Suprapubic skin (tissue), 4 donors: ENCODE results near the gene SLC30A1. TPM values are rescaled to one million over a fixed set of nuclear protein-coding genes. Genes with fewer than 3 reads are reported as not detected.

Experiments used
- DNase-seq, 2 donors: peaks; one replicate each; pipeline ENCODE4 v3.0.0-alpha.2; 2019; ENCODE audit warnings: low spot score in 2 of 2
- H3K27ac ChIP-seq: fragments of 200-600 bp; sonication (generic); one replicate; pipeline ENCODE4 v1.5.1; 2019
- H3K27me3 ChIP-seq: fragments of 200-600 bp; sonication (generic); one replicate; pipeline ENCODE4 v1.5.1; 2019
- H3K36me3 ChIP-seq: fragments of 200-600 bp; sonication (generic); one replicate; pipeline ENCODE4 v1.5.1; 2019
- H3K4me1 ChIP-seq: fragments of 200-600 bp; sonication (generic); one replicate; pipeline ENCODE4 v1.5.1; 2019
- H3K4me3 ChIP-seq: fragments of 200-600 bp; sonication (generic); one replicate; pipeline ENCODE4 v1.5.1; 2019; ENCODE audit warnings: mild to moderate bottlenecking
- H3K9me3 ChIP-seq: fragments of 200-600 bp; sonication (generic); one replicate; pipeline ENCODE4 v1.5.1; 2019
- EP300 ChIP-seq: sonication (generic); formaldehyde crosslinking; IDR thresholded peaks from one replicate; pipeline ENCODE4 v1.6.1; 2017; ENCODE audit warnings: antibody characterized with exemption
- POLR2A ChIP-seq, 2 donors: fragments of 450-650 bp; IDR thresholded peaks; one replicate each; pipeline ENCODE4 v1.6.1; 2017; ENCODE audit warnings: antibody characterized with exemption in 2 of 2, mild to moderate bottlenecking in 2 of 2, moderate library complexity in 2 of 2
- POLR2AphosphoS5 ChIP-seq, 3 donors: sonication (generic); formaldehyde crosslinking; IDR thresholded peaks; one replicate each; pipeline ENCODE4 v1.6.1; 2017; ENCODE audit warnings: antibody characterized with exemption in 3 of 3
- WGBS: methylation state at CpG from one replicate; pipeline ENCODE4 v1.1.5; 2018; 5-methylcytosine and 5-hydroxymethylcytosine counted together
- total RNA-seq, 4 donors: library from RNA; depleted of rRNA; stranded (reverse); fragments of >200 nt; gene quantifications; one replicate each; pipeline ENCODE4 v1.1.0, GENCODE V29; 2016
- TF ChIP-seq, protein P1 (sequence below), 2 donors: fragments of 200-600 bp in 1 of 2; fragments of 450-650 bp in 1 of 2; sonication (generic) in 1 of 2; IDR thresholded peaks; one replicate each; pipeline ENCODE4 v1.5.1; 2016 to 2019; ENCODE audit warnings: antibody characterized with exemption in 2 of 2, mild to moderate bottlenecking in 1 of 2, moderate library complexity in 1 of 2

Gene SLC30A1
- total RNA-seq, 4 donors from 2014 or later: 8.9 to 42.5 (median 29.8) TPM

DNA sequence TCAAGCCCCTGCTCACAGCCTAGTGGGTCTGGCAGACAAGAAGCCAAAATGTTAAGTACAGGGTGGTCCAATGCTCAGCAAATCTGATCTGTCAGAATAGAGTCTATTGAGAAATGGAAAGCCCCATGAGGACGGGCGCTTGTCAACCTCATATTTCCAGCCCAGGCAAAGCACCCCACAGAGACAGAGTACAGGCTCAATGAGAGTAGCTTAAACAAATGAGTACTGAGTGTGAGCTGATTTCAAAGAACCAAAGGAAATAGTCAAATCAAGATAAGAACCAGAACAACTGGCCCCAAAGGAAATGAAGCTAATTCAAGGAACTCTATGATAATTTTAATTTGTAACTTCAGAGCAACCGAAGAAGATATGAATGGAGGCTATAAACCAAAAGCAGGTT is 44.6 kb upstream of the SLC30A1 start:
- WGBS: 83% methylated on average over 3 of the region's 3 CpGs
- Histone ChIP-seq H3K4me3 (no peak overlapping the region), H3K9me3 (no peaks in the 10 kb centered on the region), H3K27ac (no peak overlapping the region), H3K36me3 (no peaks in the 10 kb centered on the region), H3K4me1 (no peaks in the 10 kb centered on the region), H3K27me3 (no peaks in the 10 kb centered on the region)
- no peak for DNase-seq
- TF ChIP-seq POLR2AphosphoS5 (IDR thresholded peaks at IDR 0.05) (no peak), POLR2A (IDR thresholded peaks at IDR 0.05) (no peak), EP300 (no peak)
- TF ChIP-seq, protein P1, sequence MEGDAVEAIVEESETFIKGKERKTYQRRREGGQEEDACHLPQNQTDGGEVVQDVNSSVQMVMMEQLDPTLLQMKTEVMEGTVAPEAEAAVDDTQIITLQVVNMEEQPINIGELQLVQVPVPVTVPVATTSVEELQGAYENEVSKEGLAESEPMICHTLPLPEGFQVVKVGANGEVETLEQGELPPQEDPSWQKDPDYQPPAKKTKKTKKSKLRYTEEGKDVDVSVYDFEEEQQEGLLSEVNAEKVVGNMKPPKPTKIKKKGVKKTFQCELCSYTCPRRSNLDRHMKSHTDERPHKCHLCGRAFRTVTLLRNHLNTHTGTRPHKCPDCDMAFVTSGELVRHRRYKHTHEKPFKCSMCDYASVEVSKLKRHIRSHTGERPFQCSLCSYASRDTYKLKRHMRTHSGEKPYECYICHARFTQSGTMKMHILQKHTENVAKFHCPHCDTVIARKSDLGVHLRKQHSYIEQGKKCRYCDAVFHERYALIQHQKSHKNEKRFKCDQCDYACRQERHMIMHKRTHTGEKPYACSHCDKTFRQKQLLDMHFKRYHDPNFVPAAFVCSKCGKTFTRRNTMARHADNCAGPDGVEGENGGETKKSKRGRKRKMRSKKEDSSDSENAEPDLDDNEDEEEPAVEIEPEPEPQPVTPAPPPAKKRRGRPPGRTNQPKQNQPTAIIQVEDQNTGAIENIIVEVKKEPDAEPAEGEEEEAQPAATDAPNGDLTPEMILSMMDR (IDR thresholded peaks at IDR 0.05): no peak

DNA sequence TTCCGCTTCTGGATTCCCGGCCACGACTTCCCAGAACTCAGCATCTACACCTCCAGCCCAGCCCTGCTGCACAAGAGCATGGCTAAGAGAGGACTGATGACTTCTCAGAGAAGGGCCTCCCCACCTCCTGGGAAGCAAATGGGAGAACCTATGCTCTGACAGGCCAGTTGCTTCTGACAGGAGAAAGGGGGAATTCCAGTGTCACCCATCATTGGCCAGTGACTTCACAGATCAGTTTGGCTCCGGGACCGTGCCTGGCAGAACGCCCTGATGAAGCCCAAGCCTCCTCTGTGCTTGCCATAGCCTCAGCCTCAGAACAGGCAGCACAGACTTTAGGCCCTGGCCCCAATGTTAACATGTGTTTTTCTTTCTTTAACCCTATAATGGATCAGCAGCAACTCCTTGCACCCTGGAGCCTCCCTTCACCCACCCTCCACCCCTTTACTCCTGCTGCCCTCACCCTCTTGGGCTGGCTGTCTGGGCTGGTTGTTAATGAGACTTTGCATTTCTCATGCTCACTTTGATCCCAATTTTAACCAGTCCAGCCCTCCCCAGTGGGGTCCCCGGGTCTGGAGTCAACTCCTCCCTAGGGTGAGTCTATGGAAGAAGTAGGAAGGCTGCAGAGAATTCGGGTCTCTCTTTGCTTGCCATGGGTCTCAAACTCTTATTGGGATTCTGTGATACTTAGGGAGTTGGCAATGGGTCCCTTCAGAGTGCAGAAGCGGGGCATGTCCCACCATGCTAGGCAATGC is 42.7 kb upstream of the SLC30A1 start:
- DNase-seq: no peak

DNA sequence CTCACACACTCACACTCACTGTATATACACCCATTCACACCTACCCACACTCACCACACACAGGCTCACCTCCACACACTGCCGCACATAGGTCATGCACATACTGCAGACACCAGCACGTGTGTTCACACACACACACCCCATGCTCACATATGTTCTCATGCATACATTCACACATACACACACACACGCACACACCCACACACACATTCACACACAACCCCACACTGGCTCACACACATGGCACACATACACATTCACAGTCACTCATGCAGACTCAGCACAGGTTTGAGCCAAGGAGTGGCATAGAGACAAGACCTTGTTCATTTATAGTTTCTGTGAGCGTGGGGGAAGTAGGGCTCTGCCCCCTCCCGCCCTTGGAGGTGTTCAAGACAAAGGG is 41.1 kb upstream of the SLC30A1 start:
- H3K9me3 ChIP-seq: no peaks in the 10 kb centered on the region
- H3K36me3 ChIP-seq: no peaks in the 10 kb centered on the region
- WGBS: 100% methylated on average over 3 of the region's 5 CpGs
- no peak overlapping the region for H3K4me3 ChIP-seq
- H3K27me3 ChIP-seq: no peaks in the 10 kb centered on the region
- no peak overlapping the region for H3K27ac ChIP-seq
- TF ChIP-seq POLR2A (IDR thresholded peaks at IDR 0.05) (no peak), EP300 (no peak), POLR2AphosphoS5 (IDR thresholded peaks at IDR 0.05) (no peak)
- TF ChIP-seq, protein P1 (IDR thresholded peaks at IDR 0.05): no peak
- H3K4me1 ChIP-seq: no peaks in the 10 kb centered on the region
- no peak for DNase-seq

More for the DNA sequence above, 42.7 kb upstream of the SLC30A1 start:
- Histone ChIP-seq H3K27ac (no peak overlapping the region), H3K9me3 (no peaks in the 10 kb centered on the region), H3K36me3 (no peaks in the 10 kb centered on the region), H3K27me3 (no peaks in the 10 kb centered on the region), H3K4me3 (no peak overlapping the region), H3K4me1 (no peaks in the 10 kb centered on the region)
- TF ChIP-seq POLR2AphosphoS5 (IDR thresholded peaks at IDR 0.05) (no peak), EP300 (no peak)
- WGBS: 69% methylated on average over 9 of the region's 9 CpGs

DNA sequence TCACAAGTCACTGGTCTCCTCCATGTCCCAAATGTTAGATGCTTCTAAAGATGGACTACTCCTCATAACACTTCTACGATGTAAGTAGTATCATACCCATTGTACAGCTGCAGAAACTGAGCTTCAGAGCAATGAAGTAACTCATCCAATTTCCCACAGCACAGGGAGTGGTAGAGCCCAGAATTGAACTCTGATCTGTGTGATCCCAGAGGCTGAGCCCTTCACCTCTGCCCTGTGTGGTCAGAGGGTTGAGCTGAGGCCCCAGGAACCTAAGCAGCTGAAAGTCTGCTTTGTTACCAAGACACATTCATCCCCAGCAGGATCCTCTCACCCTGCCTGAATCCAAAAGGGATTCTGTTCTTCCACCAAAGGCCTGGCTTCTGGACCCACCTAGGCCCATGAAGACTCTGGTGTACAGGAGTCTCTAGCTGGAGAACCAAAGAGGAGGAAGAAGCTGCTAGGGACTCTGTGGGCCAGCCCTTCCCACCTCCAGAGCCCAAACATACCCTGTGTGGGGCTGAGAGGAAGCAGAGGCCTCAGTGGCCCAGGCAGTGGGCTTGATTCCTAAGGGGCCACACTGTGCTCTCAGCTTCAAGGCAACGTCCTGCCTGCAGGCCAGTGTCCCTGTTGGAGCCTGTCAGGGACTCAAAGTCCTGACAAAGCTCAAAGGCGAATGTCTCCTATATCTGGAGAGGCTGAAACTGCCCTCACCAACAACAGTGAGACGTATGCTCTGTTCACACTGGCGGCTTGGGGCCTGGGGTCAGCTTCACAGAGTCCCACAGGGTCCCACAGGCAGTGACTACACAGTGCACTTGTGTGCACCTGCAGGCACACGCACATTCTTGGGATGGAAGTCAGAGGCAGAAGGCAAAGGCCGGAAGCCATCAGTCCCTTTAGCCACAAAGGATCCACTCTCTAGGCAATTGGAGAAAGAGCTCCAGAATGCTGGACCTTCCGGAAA is 40.4 kb upstream of the SLC30A1 start:
- 94% methylated on average over 6 of the region's 8 CpGs for WGBS
- DNase-seq: no peak
- Histone ChIP-seq H3K4me1 (no peaks in the 10 kb centered on the region), H3K27me3 (no peaks in the 10 kb centered on the region), H3K27ac (no peak overlapping the region), H3K4me3 (no peak overlapping the region), H3K9me3 (no peaks in the 10 kb centered on the region), H3K36me3 (no peaks in the 10 kb centered on the region)
- no peak for TF ChIP-seq POLR2AphosphoS5 (IDR thresholded peaks at IDR 0.05)

DNA sequence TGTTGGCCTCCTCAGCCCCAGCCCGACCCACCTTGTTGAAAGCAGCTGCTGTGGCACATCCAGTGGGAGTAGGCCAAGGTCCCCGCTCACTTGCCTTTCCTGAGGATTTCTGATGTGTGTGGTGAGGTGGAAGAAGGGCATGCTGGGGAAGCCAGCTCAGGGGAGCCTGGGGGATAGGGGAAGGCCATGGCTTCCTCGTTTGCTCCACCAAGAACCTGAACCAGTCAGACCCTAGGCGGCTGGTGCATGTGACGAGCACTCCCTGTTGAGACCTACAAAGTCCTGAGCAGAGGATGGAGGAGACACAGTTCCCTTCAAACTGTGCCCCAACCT is 38.0 kb upstream of the SLC30A1 start:
- TF ChIP-seq, protein P1 (IDR thresholded peaks at IDR 0.05): no peak
- TF ChIP-seq EP300 (no peak), POLR2AphosphoS5 (IDR thresholded peaks at IDR 0.05) (no peak), POLR2A (IDR thresholded peaks at IDR 0.05) (no peak)
- H3K4me3 ChIP-seq: no peak overlapping the region
- H3K36me3 ChIP-seq: no peaks in the 10 kb centered on the region
- WGBS: 100% methylated on average over 3 of the region's 5 CpGs
- H3K9me3 ChIP-seq: no peaks in the 10 kb centered on the region
- no peaks in the 10 kb centered on the region for H3K27me3 ChIP-seq
- H3K4me1 ChIP-seq: peaks cover 9% of the 10 kb centered on the region
- peak overlapping the region; percentile 16 for H3K27ac ChIP-seq
- no peak for DNase-seq
